ENCODE measurements around the gene IRX2. TPM values are rescaled to one million over a fixed set of nuclear protein-coding genes. Genes with fewer than 3 reads are reported as not detected.

Gene IRX2
- total RNA-seq, 1 donor from 2014 or later: not detected

DNA sequence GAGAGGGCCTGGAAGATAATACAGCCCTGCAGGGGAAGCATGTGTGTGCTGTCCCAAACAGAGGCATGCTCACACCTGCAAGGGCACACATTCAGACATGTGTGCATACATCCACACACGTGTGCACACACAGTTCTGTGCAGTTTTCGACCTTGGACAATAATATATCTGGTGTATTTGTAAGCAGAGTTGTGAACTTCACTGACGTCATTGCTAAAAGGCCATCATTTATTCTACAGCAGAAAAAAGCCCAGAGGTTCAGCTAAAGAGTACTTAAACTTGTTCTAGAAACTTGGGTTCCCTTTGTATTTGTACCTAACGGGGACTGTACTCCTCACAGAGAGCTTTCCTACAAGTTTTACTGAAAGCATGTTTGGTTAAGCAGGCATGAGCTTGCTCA is 19.5 kb downstream of the IRX2 start:
- DNase-seq (no peak), ATAC-seq (ENCODE audit: low read depth) (no peak)
- Mint-ChIP-seq H3K27me3 (no peaks in the 10 kb centered on the region), H3K4me3 (no peak overlapping the region), H3K4me1 (no peaks in the 10 kb centered on the region), H3K9me3 (peaks cover 3% of the 10 kb centered on the region), H3K27ac (no peak overlapping the region), H3K36me3 (ENCODE audit: low read depth) (no peaks in the 10 kb centered on the region)
- POLR2A ChIA-PET: no interaction called here
- intact Hi-C loops (cut with micrococcal nuclease): no loop called here
- CTCF ChIA-PET: no interaction called here
- TF ChIP-seq, protein P1, sequence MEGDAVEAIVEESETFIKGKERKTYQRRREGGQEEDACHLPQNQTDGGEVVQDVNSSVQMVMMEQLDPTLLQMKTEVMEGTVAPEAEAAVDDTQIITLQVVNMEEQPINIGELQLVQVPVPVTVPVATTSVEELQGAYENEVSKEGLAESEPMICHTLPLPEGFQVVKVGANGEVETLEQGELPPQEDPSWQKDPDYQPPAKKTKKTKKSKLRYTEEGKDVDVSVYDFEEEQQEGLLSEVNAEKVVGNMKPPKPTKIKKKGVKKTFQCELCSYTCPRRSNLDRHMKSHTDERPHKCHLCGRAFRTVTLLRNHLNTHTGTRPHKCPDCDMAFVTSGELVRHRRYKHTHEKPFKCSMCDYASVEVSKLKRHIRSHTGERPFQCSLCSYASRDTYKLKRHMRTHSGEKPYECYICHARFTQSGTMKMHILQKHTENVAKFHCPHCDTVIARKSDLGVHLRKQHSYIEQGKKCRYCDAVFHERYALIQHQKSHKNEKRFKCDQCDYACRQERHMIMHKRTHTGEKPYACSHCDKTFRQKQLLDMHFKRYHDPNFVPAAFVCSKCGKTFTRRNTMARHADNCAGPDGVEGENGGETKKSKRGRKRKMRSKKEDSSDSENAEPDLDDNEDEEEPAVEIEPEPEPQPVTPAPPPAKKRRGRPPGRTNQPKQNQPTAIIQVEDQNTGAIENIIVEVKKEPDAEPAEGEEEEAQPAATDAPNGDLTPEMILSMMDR (IDR thresholded peaks at IDR 0.05): no peak

DNA sequence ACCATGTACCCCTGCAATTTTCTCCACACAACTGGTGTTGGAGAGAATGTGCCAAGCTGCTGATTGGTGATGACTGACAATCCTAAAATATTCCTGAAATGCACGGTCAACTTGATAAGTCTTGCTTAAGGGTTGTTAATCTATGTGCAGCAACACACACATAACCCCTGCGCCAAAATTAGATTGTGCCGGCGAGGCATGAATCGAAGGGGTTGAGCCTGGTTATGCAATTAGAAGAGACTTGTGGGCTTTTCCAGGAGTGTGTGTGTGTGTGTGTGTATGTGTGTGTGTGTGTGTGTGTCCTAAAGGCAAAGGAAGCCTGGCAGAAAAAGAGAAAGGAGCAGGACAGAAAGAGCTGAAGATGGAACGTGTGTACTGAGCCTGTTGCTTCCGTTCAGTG is 22.3 kb downstream of the IRX2 start:
- CTCF ChIA-PET: no interaction called here
- no peaks in the 10 kb centered on the region for H3K4me1 Mint-ChIP-seq
- H3K27me3 Mint-ChIP-seq: no peaks in the 10 kb centered on the region
- H3K36me3 Mint-ChIP-seq (ENCODE audit: low read depth): no peaks in the 10 kb centered on the region
- H3K27ac Mint-ChIP-seq: no peak overlapping the region
- ATAC-seq (ENCODE audit: low read depth): no peak
- no peak for DNase-seq
- intact Hi-C loops (cut with micrococcal nuclease): no loop called here
- POLR2A ChIA-PET: no interaction called here
- H3K9me3 Mint-ChIP-seq: peaks cover 3% of the 10 kb centered on the region
- TF ChIP-seq, protein P1 (IDR thresholded peaks at IDR 0.05): no peak
- no peak overlapping the region for H3K4me3 Mint-ChIP-seq

DNA sequence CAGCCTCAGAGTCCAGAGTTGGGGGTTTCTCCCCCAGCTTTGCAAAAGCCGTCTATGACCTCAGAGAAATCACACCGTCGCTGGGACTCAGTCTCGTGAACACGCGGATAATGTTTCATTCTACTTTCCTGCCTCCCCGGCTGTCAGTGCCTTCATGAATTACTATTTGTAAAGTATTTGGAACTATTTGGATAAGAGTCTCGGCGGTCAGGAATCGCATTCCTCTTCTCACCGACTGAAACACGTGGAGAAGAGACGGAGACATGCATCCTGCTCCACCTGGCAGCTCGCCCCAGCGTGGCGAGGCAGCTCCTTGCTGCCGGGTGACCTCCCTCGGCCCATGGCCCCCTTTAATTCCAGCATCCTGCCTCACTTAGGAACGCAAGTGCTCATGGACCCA is 23.9 kb downstream of the IRX2 start:
- Mint-ChIP-seq H3K36me3 (ENCODE audit: low read depth) (no peaks in the 10 kb centered on the region), H3K4me3 (no peak overlapping the region), H3K9me3 (peaks cover 3% of the 10 kb centered on the region), H3K27ac (no peak overlapping the region), H3K4me1 (no peaks in the 10 kb centered on the region), H3K27me3 (no peaks in the 10 kb centered on the region)
- TF ChIP-seq, protein P1 (IDR thresholded peaks at IDR 0.05): no peak
- ChIA-PET CTCF (no interaction called here), POLR2A (no interaction called here)
- no peak for ATAC-seq (ENCODE audit: low read depth)
- no peak for DNase-seq
- intact Hi-C loops (cut with micrococcal nuclease): no loop called here

DNA sequence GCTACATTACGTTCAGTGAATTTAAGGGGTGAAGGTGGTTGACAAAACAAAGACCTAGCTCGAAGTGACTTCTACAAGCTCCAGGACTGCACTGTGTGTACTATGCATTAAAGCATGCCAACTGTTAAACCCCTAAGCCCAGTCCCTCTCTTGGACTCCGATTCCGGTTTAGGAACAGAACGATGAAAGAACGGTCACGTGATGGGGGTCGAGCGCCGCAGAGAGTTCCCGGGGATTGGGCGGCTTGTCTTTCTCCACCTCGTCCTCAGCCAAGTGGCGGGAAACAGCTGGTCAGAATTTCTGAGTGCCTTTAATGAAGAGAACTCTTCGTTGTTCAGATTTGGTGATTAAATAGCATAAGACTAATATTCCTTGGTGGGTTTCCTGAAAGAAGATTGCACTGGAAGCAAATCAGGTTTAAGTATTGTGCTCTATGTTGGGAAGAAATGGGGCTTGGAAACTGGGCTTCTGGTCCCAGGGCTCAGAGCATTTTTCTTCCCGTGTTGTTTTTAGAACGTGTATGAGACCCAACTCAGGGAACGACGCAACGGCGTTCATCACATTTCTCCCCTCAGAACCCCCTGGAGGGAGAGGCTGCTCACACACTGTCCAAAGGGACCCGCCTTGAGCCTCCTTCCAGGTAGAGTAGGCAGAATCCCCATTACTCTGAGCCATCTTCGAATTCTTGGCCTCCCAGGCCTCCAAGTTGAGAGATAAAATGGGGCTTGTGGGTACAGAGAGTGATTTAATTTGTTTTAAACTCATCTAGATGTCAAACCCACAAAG is 25.3 kb downstream of the IRX2 start:
- TF ChIP-seq, protein P1 (IDR thresholded peaks at IDR 0.05): no peak
- DNase-seq (no peak), ATAC-seq (ENCODE audit: low read depth) (no peak)
- CTCF ChIA-PET: no interaction called here
- Mint-ChIP-seq H3K36me3 (ENCODE audit: low read depth) (no peaks in the 10 kb centered on the region), H3K9me3 (peaks cover 3% of the 10 kb centered on the region), H3K4me3 (no peak overlapping the region), H3K27ac (no peak overlapping the region), H3K4me1 (no peaks in the 10 kb centered on the region), H3K27me3 (no peaks in the 10 kb centered on the region)
- intact Hi-C loops (cut with micrococcal nuclease): no loop called here
- POLR2A ChIA-PET: no interaction called here

DNA sequence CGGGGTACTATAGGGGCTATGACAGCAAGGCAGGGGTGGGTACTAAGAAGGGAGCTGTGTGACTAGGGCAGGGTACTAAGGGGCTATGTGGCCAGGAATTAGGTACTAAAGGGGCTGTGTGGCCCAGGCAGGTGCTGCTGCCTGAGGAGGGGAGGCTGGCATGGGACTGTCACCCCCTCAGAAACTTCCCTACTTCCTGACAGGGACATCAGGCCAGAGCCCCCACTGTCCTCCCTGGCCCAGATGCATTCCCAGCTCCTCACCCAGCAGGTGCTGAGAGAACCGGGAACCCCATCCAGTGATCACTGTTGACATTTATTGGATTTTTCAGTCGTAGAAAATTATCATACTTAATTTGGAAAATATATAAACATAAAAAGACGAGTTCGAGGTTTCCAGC is 26.6 kb downstream of the IRX2 start:
- no peaks in the 10 kb centered on the region for H3K36me3 Mint-ChIP-seq (ENCODE audit: low read depth)
- ChIA-PET POLR2A (no interaction called here), CTCF (no interaction called here)
- TF ChIP-seq, protein P1 (IDR thresholded peaks at IDR 0.05): no peak
- intact Hi-C loops (cut with micrococcal nuclease): no loop called here
- no peak for ATAC-seq (ENCODE audit: low read depth)
- H3K9me3 Mint-ChIP-seq: peaks cover 3% of the 10 kb centered on the region
- H3K27ac Mint-ChIP-seq: no peak overlapping the region
- H3K4me3 Mint-ChIP-seq: no peak overlapping the region
- DNase-seq: no peak
- no peaks in the 10 kb centered on the region for H3K27me3 Mint-ChIP-seq
- H3K4me1 Mint-ChIP-seq: no peaks in the 10 kb centered on the region
